Mesendoderm (in vitro differentiated cells): ENCODE measurements around the gene CFAP100.

ENCODE experiments used
- DNase-seq: peaks from one replicate; pipeline ENCODE4 v3.0.0; 2013
- H2AK5ac ChIP-seq: 2 replicates; pipeline ENCODE4 v1.6.1; 2013; ENCODE audit warnings: low read length, inconsistent platforms
- H2BK120ac ChIP-seq: 2 replicates; pipeline ENCODE4 v1.6.1; 2013; ENCODE audit warnings: low read depth, mild to moderate bottlenecking, low read length, moderate library complexity, mixed read lengths
- H2BK15ac ChIP-seq: replicated peaks from 2 replicates; pipeline ENCODE4 v1.6.1; 2013; ENCODE audit warnings: low read depth, mild to moderate bottlenecking, moderate library complexity
- H2BK5ac ChIP-seq: 2 replicates; pipeline ENCODE4 v1.6.1; 2013; ENCODE audit warnings: low read length, inconsistent platforms
- H3K18ac ChIP-seq: 2 replicates; pipeline ENCODE4 v1.6.1; 2013; ENCODE audit warnings: mild to moderate bottlenecking, low read length, mixed read lengths
- H3K23ac ChIP-seq: one replicate; pipeline ENCODE4 v1.6.1; 2013; ENCODE audit warnings: low read length
- H3K27ac ChIP-seq: 2 replicates; pipeline ENCODE4 v1.5.1; 2013; ENCODE audit warnings: low read depth, mild to moderate bottlenecking, inconsistent platforms, low read length, moderate library complexity
- H3K27me3 ChIP-seq: 2 replicates; pipeline ENCODE4 v1.6.1; 2013; ENCODE audit warnings: low read length, control low read depth, mild to moderate bottlenecking, inconsistent platforms; ENCODE audit not compliant: insufficient read depth, poor library complexity
- H3K36me3 ChIP-seq: 2 replicates; pipeline ENCODE4 v1.6.1; 2013; ENCODE audit warnings: low read length, inconsistent platforms; ENCODE audit not compliant: control insufficient read depth, insufficient read depth
- H3K4ac ChIP-seq: one replicate; pipeline ENCODE4 v1.6.1; 2013; ENCODE audit warnings: low read depth, mild to moderate bottlenecking, low read length, moderate library complexity
- H3K4me1 ChIP-seq: 2 replicates; pipeline ENCODE4 v1.6.1; 2013; ENCODE audit warnings: low read depth, low read length, inconsistent platforms; ENCODE audit not compliant: control insufficient read depth
- H3K4me2 ChIP-seq: 2 replicates; pipeline ENCODE4 v1.6.1; 2013; ENCODE audit warnings: low read length
- H3K4me3 ChIP-seq: 2 replicates; pipeline ENCODE4 v1.5.1; 2013; ENCODE audit warnings: mild to moderate bottlenecking, low read length
- H3K56ac ChIP-seq: one replicate; pipeline ENCODE4 v1.6.1; 2013; ENCODE audit warnings: low read length
- H3K79me1 ChIP-seq: 2 replicates; pipeline ENCODE4 v1.6.1; 2013; ENCODE audit warnings: low read length, inconsistent platforms
- H3K79me2 ChIP-seq: 2 replicates; pipeline ENCODE4 v1.6.1; 2013; ENCODE audit warnings: mild to moderate bottlenecking, low read length; ENCODE audit not compliant: control insufficient read depth, insufficient read depth
- H3K9ac ChIP-seq: 2 replicates; pipeline ENCODE4 v1.6.1; 2013; ENCODE audit warnings: low read length, inconsistent platforms
- H4K5ac ChIP-seq: one replicate; pipeline ENCODE4 v1.6.1; 2013; ENCODE audit warnings: low read length
- H4K8ac ChIP-seq: one replicate; pipeline ENCODE4 v1.6.1; 2013; ENCODE audit warnings: low read depth, mild to moderate bottlenecking, control low read depth, low read length, moderate library complexity
- WGBS: extraction: QIAGEN DNeasy Blood & Tissue Kit; methylation state at CpG from one replicate; pipeline ENCODE4 v1.1.7; 2013; ENCODE audit warnings: low lambda C conversion rate, missing lambda C conversion rate; ENCODE audit not compliant: insufficient coverage; ENCODE audit errors: extremely low coverage; 5-methylcytosine and 5-hydroxymethylcytosine counted together

CFAP100 gene

DNA sequence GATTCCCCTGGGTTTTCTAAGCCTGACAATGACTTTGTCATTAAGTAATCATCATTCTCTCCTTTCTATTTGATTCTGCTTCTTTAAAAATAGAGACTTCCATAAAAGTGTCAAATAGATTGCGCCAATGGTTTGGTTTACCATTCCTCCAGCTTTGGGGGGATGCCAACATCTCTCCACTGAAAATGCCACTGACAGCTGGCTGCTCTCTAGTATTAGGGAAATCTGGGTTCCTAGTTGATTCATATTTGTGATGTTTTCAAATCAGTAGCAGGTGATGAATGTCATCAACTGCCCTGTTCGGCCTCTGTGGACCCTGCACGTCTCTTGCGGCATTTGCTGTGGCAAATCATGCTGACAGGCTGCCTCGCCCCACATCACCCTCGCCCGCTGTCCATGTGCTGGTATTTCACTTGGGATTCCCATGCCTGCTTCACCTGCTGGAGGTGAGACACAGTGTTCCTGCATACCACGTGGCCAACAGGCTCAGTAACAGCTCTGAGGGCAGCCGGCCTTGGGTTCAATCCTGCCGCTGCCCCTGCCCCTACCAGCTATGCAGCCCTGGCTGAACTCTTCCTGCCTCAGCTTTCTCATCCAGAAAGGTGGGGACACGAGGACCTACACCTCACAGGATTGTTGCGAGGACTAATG lies 52.9 kb downstream of the CFAP100 start:
- H3K23ac ChIP-seq = no peak overlapping the region
- no peak overlapping the region for H2BK15ac ChIP-seq
- H3K4ac ChIP-seq = no peak overlapping the region
- H3K4me1 ChIP-seq = no peaks in the 10 kb centered on the region
- H4K8ac ChIP-seq = no peak overlapping the region
- H3K56ac ChIP-seq = no peak overlapping the region
- DNase-seq = no peak
- H3K27ac ChIP-seq = no peak overlapping the region
- no CpG with 5 or more reads among the region's 12 CpGs for WGBS
- no peak overlapping the region for H3K18ac ChIP-seq
- H3K36me3 ChIP-seq = no peaks in the 10 kb centered on the region
- no peak overlapping the region for H2BK5ac ChIP-seq
- no peak overlapping the region for H2AK5ac ChIP-seq
- no peak overlapping the region for H3K4me2 ChIP-seq
- H3K79me1 ChIP-seq = no peaks in the 10 kb centered on the region
- H3K27me3 ChIP-seq = no peaks in the 10 kb centered on the region
- H3K4me3 ChIP-seq = no peak overlapping the region
- H2BK120ac ChIP-seq = no peak overlapping the region
- H3K79me2 ChIP-seq = no peaks in the 10 kb centered on the region
- H3K9ac ChIP-seq = no peak overlapping the region
- no peak overlapping the region for H4K5ac ChIP-seq

GRCh38 chr3:126448136-126448892 lies 53.6 kb downstream of the CFAP100 start:
- no peak overlapping the region for H3K18ac ChIP-seq
- H3K9ac ChIP-seq = no peak overlapping the region
- H3K4me2 ChIP-seq = no peak overlapping the region
- no peaks in the 10 kb centered on the region for H3K36me3 ChIP-seq
- no peak overlapping the region for H2AK5ac ChIP-seq
- H4K5ac ChIP-seq = no peak overlapping the region
- H2BK5ac ChIP-seq = no peak overlapping the region
- H4K8ac ChIP-seq = no peak overlapping the region
- H3K4me3 ChIP-seq = no peak overlapping the region
- H3K27me3 ChIP-seq = no peaks in the 10 kb centered on the region
- H3K79me1 ChIP-seq = no peaks in the 10 kb centered on the region
- H2BK15ac ChIP-seq = no peak overlapping the region
- no CpG with 5 or more reads among the region's 17 CpGs for WGBS
- no peak overlapping the region for H3K27ac ChIP-seq
- H3K79me2 ChIP-seq = no peaks in the 10 kb centered on the region
- no peak overlapping the region for H2BK120ac ChIP-seq
- no peak overlapping the region for H3K4ac ChIP-seq
- H3K23ac ChIP-seq = no peak overlapping the region
- no peaks in the 10 kb centered on the region for H3K4me1 ChIP-seq
- no peak overlapping the region for H3K56ac ChIP-seq
- no peak for DNase-seq

DNA sequence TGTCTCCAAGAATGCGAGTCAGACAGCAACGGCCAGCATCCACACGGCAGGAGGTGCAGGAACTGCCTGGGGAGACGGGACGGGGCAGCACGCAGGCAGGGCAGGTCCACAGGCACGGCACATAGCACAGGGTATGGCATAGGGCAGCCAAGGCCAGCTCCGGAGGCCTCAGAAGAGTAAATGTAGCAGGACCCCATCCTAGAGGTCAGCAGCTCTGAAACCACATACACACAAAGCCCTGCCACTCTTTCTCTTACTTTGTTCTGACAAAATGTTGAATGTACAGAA lies 54.1 kb downstream of the CFAP100 start:
- no peak overlapping the region for H3K4me2 ChIP-seq
- H3K4me1 ChIP-seq = no peaks in the 10 kb centered on the region
- H3K27ac ChIP-seq = no peak overlapping the region
- no peak overlapping the region for H2AK5ac ChIP-seq
- no peaks in the 10 kb centered on the region for H3K36me3 ChIP-seq
- no peak overlapping the region for H2BK120ac ChIP-seq
- no peaks in the 10 kb centered on the region for H3K27me3 ChIP-seq
- no peaks in the 10 kb centered on the region for H3K79me2 ChIP-seq
- H3K18ac ChIP-seq = no peak overlapping the region
- DNase-seq = no peak
- no peaks in the 10 kb centered on the region for H3K79me1 ChIP-seq
- H3K56ac ChIP-seq = no peak overlapping the region
- no peak overlapping the region for H2BK5ac ChIP-seq
- H3K23ac ChIP-seq = no peak overlapping the region
- H2BK15ac ChIP-seq = no peak overlapping the region
- no CpG with 5 or more reads among the region's 8 CpGs for WGBS
- H4K8ac ChIP-seq = no peak overlapping the region
- no peak overlapping the region for H3K4me3 ChIP-seq
- no peak overlapping the region for H3K9ac ChIP-seq
- H4K5ac ChIP-seq = no peak overlapping the region
- no peak overlapping the region for H3K4ac ChIP-seq

DNA sequence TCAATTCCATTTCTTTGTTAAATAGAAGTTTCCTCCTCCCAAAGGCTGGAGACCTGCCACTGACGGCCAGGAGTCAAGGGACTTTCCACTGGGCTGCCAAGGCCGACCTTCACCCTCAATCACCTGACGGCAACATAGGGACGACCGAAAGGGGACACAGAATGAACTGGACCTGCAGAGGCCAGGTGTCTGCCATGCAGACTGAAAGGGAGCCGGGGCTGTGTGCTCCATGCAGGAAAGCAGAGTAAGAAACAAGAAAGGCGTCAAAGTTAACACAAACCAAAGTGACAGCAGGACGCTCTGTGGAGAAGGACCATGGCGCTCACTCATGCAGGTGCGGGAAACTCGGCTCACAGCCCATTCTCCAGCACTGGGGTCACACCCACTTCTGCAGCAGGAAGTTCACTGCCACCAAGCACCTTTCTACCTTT lies 54.9 kb downstream of the CFAP100 start:
- Histone ChIP-seq H2BK15ac (no peak overlapping the region), H3K4me2 (no peak overlapping the region), H4K5ac (no peak overlapping the region), H3K18ac (no peak overlapping the region), H3K4me1 (no peaks in the 10 kb centered on the region), H3K56ac (no peak overlapping the region), H2BK120ac (no peak overlapping the region), H3K79me1 (no peaks in the 10 kb centered on the region), H3K4ac (no peak overlapping the region), H3K23ac (no peak overlapping the region), H3K4me3 (no peak overlapping the region), H3K9ac (no peak overlapping the region), H3K36me3 (no peaks in the 10 kb centered on the region), H4K8ac (no peak overlapping the region), H2BK5ac (no peak overlapping the region), H3K27me3 (no peaks in the 10 kb centered on the region), H2AK5ac (no peak overlapping the region), H3K27ac (no peak overlapping the region), H3K79me2 (no peaks in the 10 kb centered on the region)
- no peak for DNase-seq
- no CpG with 5 or more reads among the region's 11 CpGs for WGBS

- Histone ChIP-seq H3K56ac (no peak overlapping the region), H4K5ac (no peak overlapping the region), H3K4me2 (no peak overlapping the region), H2BK15ac (no peak overlapping the region), H3K79me2 (no peaks in the 10 kb centered on the region), H3K18ac (no peak overlapping the region), H2AK5ac (no peak overlapping the region), H3K9ac (no peak overlapping the region), H3K27ac (no peak overlapping the region), H2BK5ac (no peak overlapping the region), H2BK120ac (no peak overlapping the region), H4K8ac (no peak overlapping the region), H3K23ac (no peak overlapping the region), H3K36me3 (no peaks in the 10 kb centered on the region), H3K79me1 (no peaks in the 10 kb centered on the region), H3K4me1 (no peaks in the 10 kb centered on the region), H3K27me3 (no peaks in the 10 kb centered on the region), H3K4me3 (no peak overlapping the region), H3K4ac (no peak overlapping the region)
- WGBS = no CpG with 5 or more reads among the region's 9 CpGs
- DNase-seq = no peak
These were observed 55.5 kb downstream of the CFAP100 start for GRCh38 chr3:126450219-126450618.

GRCh38 chr3:126450744-126451143 lies 56.0 kb downstream of the CFAP100 start:
- H2AK5ac ChIP-seq = no peak overlapping the region
- no peaks in the 10 kb centered on the region for H3K27me3 ChIP-seq
- no peak overlapping the region for H3K4ac ChIP-seq
- H3K9ac ChIP-seq = no peak overlapping the region
- no peak overlapping the region for H4K5ac ChIP-seq
- no peaks in the 10 kb centered on the region for H3K79me1 ChIP-seq
- no peak overlapping the region for H3K56ac ChIP-seq
- no peak overlapping the region for H2BK5ac ChIP-seq
- no peaks in the 10 kb centered on the region for H3K79me2 ChIP-seq
- no peak overlapping the region for H3K23ac ChIP-seq
- no peak overlapping the region for H4K8ac ChIP-seq
- no peak overlapping the region for H2BK15ac ChIP-seq
- H3K4me1 ChIP-seq = no peaks in the 10 kb centered on the region
- no peak overlapping the region for H3K27ac ChIP-seq
- H3K4me2 ChIP-seq = no peak overlapping the region
- no peak overlapping the region for H2BK120ac ChIP-seq
- no CpG with 5 or more reads among the region's 3 CpGs for WGBS
- H3K18ac ChIP-seq = no peak overlapping the region
- no peaks in the 10 kb centered on the region for H3K36me3 ChIP-seq
- no peak for DNase-seq
- no peak overlapping the region for H3K4me3 ChIP-seq
